ENCODE results near the gene GATA6. TPM values are rescaled to one million over a fixed set of nuclear protein-coding genes. Genes with fewer than 3 reads are reported as not detected.

GATA6 gene
- total RNA-seq, 1 experiment from 2014 or later, result 3.3 TPM

GRCh38 chr18:22230471-22230945, 61.1 kb downstream of the GATA6 start:
- ChIA-PET RAD21 (ENCODE audit: low non-redundant PET in 1 of 2, low total read pairs in 2 of 2, uncharacterized antibody in 2 of 2, unreplicated experiment in 2 of 2) (no interaction called here), POLR2A (no interaction called here), CTCF (no interaction called here)
- TF ChIP-seq JUND (IDR thresholded peaks at IDR 0.05) (no peak), MAX (IDR thresholded peaks at IDR 0.05) (no peak), REST (IDR thresholded peaks at IDR 0.05; ENCODE audit: low read depth) (no peak), EZH2phosphoT487 (IDR thresholded peaks at IDR 0.05; ENCODE audit: borderline replicate concordance) (no peak), YY1 (IDR thresholded peaks at IDR 0.05; ENCODE audit: extremely low read depth, insufficient replicate concordance, low read depth, low read length) (no peak), CBX3 (IDR thresholded peaks at IDR 0.05; ENCODE audit: low read depth) (no peak), ZFX (IDR thresholded peaks at IDR 0.05) (no peak), TCF7L2 (IDR thresholded peaks at IDR 0.05; ENCODE audit: borderline replicate concordance, extremely low read depth, insufficient read depth, insufficient read length) (no peak), CEBPB (IDR thresholded peaks at IDR 0.05; ENCODE audit: low read depth) (no peak), CTCF (IDR thresholded peaks at IDR 0.05 in 2 of 3, conservative IDR thresholded peaks at IDR 0.05 in 1 of 3; ENCODE audit: borderline replicate concordance in 1 of 3, insufficient read depth in 1 of 3, low read depth in 2 of 3, low read length in 2 of 3) (no peak)
- H3K4me2 ChIP-seq (ENCODE audit: low read length), result no peak overlapping the region
- no peak overlapping the region for H3K4me3 ChIP-seq (replicated peaks in 1 of 2; ENCODE audit: low read depth in 1 of 2, low read length in 2 of 2)
- no peaks in the 10 kb centered on the region for H4K20me1 ChIP-seq (ENCODE audit: insufficient read depth)
- H3K79me2 ChIP-seq (ENCODE audit: insufficient read depth, low read length), result no peaks in the 10 kb centered on the region
- H3K9ac ChIP-seq (ENCODE audit: low read length), result no peak overlapping the region
- H3K9me3 ChIP-seq (ENCODE audit: control insufficient read depth in 1 of 2, insufficient read depth in 1 of 2, low read depth in 1 of 2, low read length in 2 of 2), result no peaks in the 10 kb centered on the region
- no peak overlapping the region for H2AFZ ChIP-seq (ENCODE audit: low read depth, low read length, poor library complexity, severe bottlenecking)
- no peaks in the 10 kb centered on the region for H3K4me1 ChIP-seq (ENCODE audit: control insufficient read depth in 1 of 2, insufficient read depth in 2 of 2, low read length in 2 of 2)
- no peaks in the 10 kb centered on the region for H3K36me3 ChIP-seq (ENCODE audit: control insufficient read depth in 1 of 2, insufficient read depth in 2 of 2, low read length in 2 of 2)
- no peaks in the 10 kb centered on the region for H3K27me3 ChIP-seq (ENCODE audit: insufficient read depth, low read length)
- ATAC-seq (no peak), DNase-seq (ENCODE audit: low read depth, low spot score) (no peak)
- H3K9me2 ChIP-seq (ENCODE audit: insufficient read depth), result no peaks in the 10 kb centered on the region
- BruUV-seq (replicated peaks), result no TSS peak
- intact Hi-C loops (cut with micrococcal nuclease), result no loop called here
- no peak overlapping the region for H3K27ac ChIP-seq (ENCODE audit: low read depth, low read length)

Measured in HCT116 (cell line).